Endometrial microvascular endothelial cells (primary cell): ENCODE results near the gene HERC3. TPM values are rescaled to one million over a fixed set of nuclear protein-coding genes. Genes with fewer than 3 reads are reported as not detected.

Experiments
- in situ Hi-C: cut with HindIII; loops from 2 replicates; pipeline ENCODE4 v1.10.0; 2017; ENCODE audit warnings: low sequenced_read_pairs, low pct_unique_long_range_greater_than_20kb; ENCODE audit errors: inconsistent ontology term
- total RNA-seq: library from RNA; depleted of rRNA; stranded (reverse); fragments of >200 nt; gene quantifications from one replicate; pipeline ENCODE4 v1.2.3, GENCODE V29; 2015; ENCODE audit errors: inconsistent ontology term

Gene HERC3
- total RNA-seq, 1 donor from 2014 or later: 42.0 TPM

GRCh38 chr4:88755454-88755853 lies 163.2 kb downstream of the HERC3 start:
- in situ Hi-C loops: no loop called here

- in situ Hi-C loops: no loop called here
These were observed 163.9 kb downstream of the HERC3 start for GRCh38 chr4:88756149-88756548.

GRCh38 chr4:88757067-88757466 lies 164.8 kb downstream of the HERC3 start:
- in situ Hi-C loops: no loop called here

- in situ Hi-C loops: no loop called here
These were observed 165.5 kb downstream of the HERC3 start for GRCh38 chr4:88757776-88758175.

Other genes starting within 250 kb of the HERC3 start
- gene HERC6, start 213.6 kb upstream of the HERC3 start, total RNA-seq: 12.3 TPM
- gene HERC5, start 135.4 kb upstream of the HERC3 start, total RNA-seq: 1.6 TPM
- 138 TPM for gene PYURF, start 68.7 kb upstream of the HERC3 start, total RNA-seq
- 8.0 TPM for gene NAP1L5, start 105.3 kb downstream of the HERC3 start, total RNA-seq